ENCODE results near the gene MALAT1.

The MALAT1 gene

DNA sequence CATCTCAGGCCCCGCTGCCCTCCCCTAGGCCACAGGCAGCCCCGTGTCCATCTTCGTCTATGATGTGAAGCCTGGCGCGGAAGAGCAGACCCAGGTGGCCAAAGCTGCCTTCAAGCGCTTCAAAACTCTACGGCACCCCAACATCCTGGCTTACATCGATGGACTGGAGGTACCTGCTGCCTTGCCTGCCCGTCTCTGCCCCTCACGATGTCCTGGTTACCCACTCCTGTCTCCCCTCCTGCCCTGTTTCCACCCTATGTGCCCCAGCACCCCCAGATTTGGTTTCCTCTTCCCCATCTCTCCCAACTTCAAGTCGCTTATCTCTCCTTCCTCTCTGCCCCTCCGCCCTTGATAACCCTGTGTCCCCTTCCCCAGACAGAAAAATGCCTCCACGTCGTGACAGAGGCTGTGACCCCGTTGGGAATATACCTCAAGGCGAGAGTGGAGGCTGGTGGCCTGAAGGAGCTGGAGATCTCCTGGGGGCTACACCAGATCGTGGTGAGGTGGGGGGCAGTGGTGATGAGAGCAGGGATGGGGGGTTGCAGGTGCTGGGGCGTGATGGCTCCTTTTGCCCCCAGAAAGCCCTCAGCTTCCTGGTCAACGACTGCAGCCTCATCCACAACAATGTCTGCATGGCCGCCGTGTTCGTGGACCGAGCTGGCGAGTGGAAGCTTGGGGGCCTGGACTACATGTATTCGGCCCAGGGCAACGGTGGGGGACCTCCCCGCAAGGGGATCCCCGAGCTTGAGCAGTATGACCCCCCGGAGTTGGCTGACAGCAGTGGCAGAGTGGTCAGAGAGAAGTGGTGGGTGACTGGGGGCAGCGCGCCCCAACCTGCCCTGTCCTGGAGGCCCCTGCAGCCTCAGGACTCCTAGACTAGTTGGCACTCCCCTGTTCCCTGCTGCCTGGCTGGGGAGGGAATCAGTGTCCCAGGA, 27.0 kb downstream of the MALAT1 start:
- ATAC-seq (replicated peaks) = peak; percentile 34
- DNase-seq = no peak
- Mint-ChIP-seq H3K27me3 (no peaks in the 10 kb centered on the region), H3K36me3 (ENCODE audit: insufficient read depth) (peaks cover 13% of the 10 kb centered on the region), H3K4me1 (ENCODE audit: low read depth in 2 of 2) (peaks cover 24 to 29% of the 10 kb centered on the region in 2 donors), H3K27ac (peak overlapping the region; percentile 68 to 83), H3K9me3 (no peaks in the 10 kb centered on the region), H3K4me3 (peak overlapping the region; percentile 77 to 80)

DNA sequence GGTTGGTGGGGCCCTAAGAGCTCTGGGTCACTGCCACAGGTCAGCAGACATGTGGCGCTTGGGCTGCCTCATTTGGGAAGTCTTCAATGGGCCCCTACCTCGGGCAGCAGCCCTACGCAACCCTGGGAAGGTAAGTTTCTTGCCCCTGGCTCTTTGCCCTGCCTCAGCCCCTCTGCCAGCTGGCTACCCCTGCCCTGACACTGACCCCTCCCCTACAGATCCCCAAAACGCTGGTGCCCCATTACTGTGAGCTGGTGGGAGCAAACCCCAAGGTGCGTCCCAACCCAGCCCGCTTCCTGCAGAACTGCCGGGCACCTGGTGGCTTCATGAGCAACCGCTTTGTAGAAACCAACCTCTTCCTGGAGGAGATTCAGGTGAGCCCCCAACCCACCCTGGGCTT, 27.9 kb downstream of the MALAT1 start:
- peak overlapping the region; percentile 65 to 77 for H3K4me3 Mint-ChIP-seq
- H3K9me3 Mint-ChIP-seq = no peaks in the 10 kb centered on the region
- peaks cover 16% of the 10 kb centered on the region for H3K36me3 Mint-ChIP-seq (ENCODE audit: insufficient read depth)
- ATAC-seq (replicated peaks) (no peak), DNase-seq (no peak)
- no peaks in the 10 kb centered on the region for H3K27me3 Mint-ChIP-seq
- no peak overlapping the region for H3K27ac Mint-ChIP-seq
- H3K4me1 Mint-ChIP-seq (ENCODE audit: low read depth in 2 of 2) = peaks cover 24 to 32% of the 10 kb centered on the region in 2 donors

DNA sequence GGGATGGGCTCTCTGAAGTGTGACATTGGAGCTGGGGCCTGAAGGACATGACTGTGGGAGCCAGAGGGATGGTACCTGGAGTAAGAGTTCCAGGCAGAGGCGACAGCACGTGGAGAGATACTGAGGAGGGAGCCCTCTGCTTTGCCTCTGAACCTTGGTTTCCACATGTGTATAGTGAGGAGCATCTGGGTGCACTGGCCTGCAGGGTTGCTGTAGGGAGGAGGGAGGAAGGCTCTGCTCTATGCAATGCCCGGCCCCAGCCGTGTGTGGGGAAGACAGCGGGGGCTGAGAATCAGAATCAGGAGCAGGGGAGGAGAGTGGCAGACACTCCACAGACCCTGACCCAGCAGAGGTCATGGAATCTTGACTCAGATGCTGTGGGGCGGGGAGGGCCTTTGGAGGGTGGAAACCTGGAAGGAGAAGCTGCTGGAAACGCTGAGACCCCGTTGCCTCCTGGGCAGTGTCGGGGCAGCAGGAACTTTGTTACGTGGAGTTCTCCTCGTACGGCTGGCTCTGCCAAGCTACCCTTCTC, 30.0 kb downstream of the MALAT1 start:
- H3K27me3 Mint-ChIP-seq = no peaks in the 10 kb centered on the region

DNA sequence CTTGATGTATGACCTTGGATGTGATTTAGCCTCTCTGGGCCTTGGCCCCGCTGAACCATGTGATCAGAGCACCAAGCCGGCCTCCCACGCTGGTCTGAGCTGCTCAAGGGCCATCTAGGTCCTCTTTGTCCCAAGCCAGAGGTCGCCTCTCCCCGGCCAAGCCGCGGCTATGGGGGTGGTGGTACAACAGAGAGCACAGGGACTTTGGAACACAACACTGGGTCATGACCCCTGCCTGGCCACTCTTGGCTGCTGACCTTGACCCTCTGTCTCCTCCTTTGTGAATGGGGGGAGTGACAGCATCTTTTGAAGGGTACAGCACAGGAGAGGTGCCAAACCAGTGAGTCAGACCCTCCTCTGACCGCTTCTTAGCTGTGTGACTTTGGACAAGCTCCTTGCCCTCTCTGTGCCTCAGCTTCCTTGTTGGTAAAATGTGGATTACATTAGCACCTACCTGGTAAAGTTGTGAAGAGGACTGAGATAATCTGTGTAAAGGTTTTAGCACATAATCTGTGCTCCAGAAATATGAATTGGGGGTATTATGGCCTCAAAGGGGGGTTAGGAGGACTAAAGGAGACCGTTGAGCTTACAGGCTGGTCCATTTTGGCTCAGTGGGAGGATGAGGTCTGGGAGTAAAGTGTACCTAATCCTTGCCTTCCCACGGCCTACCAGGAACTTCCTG, 30.8 kb downstream of the MALAT1 start:
- ATAC-seq (replicated peaks) (no peak), DNase-seq (no peak)
- Mint-ChIP-seq H3K27ac (peak overlapping the region; percentile 8 to 42), H3K4me3 (no peak overlapping the region), H3K36me3 (ENCODE audit: insufficient read depth) (peaks cover 29% of the 10 kb centered on the region), H3K27me3 (no peaks in the 10 kb centered on the region), H3K9me3 (no peaks in the 10 kb centered on the region), H3K4me1 (ENCODE audit: low read depth in 2 of 2) (peaks cover 9 to 22% of the 10 kb centered on the region in 2 donors)

More for the DNA sequence above, 30.0 kb downstream of the MALAT1 start:
- ATAC-seq (replicated peaks) (no peak), DNase-seq (no peak)
- H3K9me3 Mint-ChIP-seq = no peaks in the 10 kb centered on the region
- H3K4me1 Mint-ChIP-seq (ENCODE audit: low read depth in 2 of 2) = peaks cover 13 to 24% of the 10 kb centered on the region in 2 donors
- peak overlapping the region in 1 of 2 donors; percentile 67 for H3K27ac Mint-ChIP-seq
- no peak overlapping the region for H3K4me3 Mint-ChIP-seq
- peaks cover 26% of the 10 kb centered on the region for H3K36me3 Mint-ChIP-seq (ENCODE audit: insufficient read depth)

DNA sequence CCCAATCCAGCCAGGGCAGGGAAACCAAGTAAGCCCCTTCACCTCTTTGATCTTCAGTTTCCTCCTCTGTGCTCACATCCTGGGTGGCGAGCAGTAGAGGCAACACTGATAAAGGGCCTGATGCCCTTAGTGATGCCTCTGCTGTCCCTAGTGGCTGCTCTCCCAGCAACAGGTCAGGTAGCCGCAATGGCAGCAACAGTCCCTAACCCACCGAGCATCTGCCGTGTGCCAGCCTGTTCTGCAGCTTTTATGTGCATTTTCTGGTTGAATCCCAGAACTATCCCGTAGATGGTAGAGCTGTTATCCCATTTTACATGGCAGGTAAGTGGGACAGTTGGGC, 31.3 kb downstream of the MALAT1 start:
- Mint-ChIP-seq H3K4me3 (no peak overlapping the region), H3K36me3 (ENCODE audit: insufficient read depth) (peaks cover 34% of the 10 kb centered on the region), H3K4me1 (ENCODE audit: low read depth in 2 of 2) (peaks cover 8 to 22% of the 10 kb centered on the region in 2 donors), H3K27ac (peak overlapping the region; percentile 8 to 42), H3K9me3 (no peaks in the 10 kb centered on the region), H3K27me3 (no peaks in the 10 kb centered on the region)
- ATAC-seq (replicated peaks) (peak; percentile 55), DNase-seq (no peak)

DNA sequence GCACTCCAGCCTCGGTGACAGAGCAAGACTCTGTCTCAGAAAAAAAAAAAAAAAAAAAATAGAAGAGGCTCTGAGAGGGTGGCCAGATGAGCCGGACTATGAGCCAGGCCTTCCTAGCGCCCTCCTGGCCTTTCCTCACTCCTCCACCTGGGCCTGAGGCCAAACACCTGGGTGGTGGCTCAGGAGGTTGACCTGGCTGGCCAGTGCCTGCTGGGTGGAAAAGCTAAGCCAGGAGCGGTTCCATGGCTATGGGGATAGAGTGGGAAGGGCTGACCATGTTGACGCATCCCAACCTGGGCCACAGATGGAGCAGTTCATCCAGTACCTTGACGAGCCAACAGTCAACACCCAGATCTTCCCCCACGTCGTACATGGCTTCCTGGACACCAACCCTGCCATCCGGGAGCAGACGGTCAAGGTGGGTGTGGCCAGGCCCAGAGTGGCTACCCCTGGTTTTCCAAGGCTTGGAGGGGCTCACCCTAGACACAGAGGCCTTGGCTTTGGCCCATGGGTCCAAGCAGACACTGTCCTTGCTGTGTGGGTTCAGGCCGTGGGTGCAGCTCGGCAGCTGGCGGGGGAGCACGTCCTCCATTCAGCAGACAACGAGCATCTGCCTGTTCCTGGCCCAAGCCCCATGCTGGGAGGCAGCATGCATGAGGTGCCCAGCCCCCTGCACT, 33.7 kb downstream of the MALAT1 start:
- H3K9me3 Mint-ChIP-seq = no peaks in the 10 kb centered on the region
- peaks cover 31% of the 10 kb centered on the region for H3K36me3 Mint-ChIP-seq (ENCODE audit: insufficient read depth)
- H3K27me3 Mint-ChIP-seq = no peaks in the 10 kb centered on the region
- H3K4me1 Mint-ChIP-seq (ENCODE audit: low read depth in 2 of 2) = peaks cover 3 to 14% of the 10 kb centered on the region in 2 donors
- no peak overlapping the region for H3K27ac Mint-ChIP-seq
- ATAC-seq (replicated peaks) (no peak), DNase-seq (no peak)
- no peak overlapping the region for H3K4me3 Mint-ChIP-seq

DNA sequence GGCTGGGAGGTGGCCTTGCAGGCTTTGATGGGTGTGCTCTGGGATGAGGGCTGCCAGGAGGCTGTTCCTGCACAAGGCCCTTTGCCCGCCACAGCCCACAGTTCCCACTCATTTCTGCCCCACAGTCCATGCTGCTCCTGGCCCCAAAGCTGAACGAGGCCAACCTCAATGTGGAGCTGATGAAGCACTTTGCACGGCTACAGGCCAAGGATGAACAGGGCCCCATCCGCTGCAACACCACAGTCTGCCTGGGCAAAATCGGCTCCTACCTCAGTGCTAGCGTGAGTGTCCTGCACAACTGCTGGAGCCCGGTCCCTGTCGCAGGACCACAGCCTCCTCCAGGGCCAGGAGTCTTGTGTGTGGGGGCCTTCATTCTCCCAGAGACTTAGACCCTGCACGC, 36.3 kb downstream of the MALAT1 start:
- DNase-seq = no peak
- Mint-ChIP-seq H3K27ac (no peak overlapping the region), H3K4me3 (no peak overlapping the region), H3K4me1 (ENCODE audit: low read depth in 2 of 2) (peaks cover 0 to 8% of the 10 kb centered on the region in 2 donors), H3K36me3 (ENCODE audit: insufficient read depth) (peaks cover 46% of the 10 kb centered on the region), H3K27me3 (no peaks in the 10 kb centered on the region), H3K9me3 (no peaks in the 10 kb centered on the region)
- no peak for ATAC-seq (replicated peaks)

DNA sequence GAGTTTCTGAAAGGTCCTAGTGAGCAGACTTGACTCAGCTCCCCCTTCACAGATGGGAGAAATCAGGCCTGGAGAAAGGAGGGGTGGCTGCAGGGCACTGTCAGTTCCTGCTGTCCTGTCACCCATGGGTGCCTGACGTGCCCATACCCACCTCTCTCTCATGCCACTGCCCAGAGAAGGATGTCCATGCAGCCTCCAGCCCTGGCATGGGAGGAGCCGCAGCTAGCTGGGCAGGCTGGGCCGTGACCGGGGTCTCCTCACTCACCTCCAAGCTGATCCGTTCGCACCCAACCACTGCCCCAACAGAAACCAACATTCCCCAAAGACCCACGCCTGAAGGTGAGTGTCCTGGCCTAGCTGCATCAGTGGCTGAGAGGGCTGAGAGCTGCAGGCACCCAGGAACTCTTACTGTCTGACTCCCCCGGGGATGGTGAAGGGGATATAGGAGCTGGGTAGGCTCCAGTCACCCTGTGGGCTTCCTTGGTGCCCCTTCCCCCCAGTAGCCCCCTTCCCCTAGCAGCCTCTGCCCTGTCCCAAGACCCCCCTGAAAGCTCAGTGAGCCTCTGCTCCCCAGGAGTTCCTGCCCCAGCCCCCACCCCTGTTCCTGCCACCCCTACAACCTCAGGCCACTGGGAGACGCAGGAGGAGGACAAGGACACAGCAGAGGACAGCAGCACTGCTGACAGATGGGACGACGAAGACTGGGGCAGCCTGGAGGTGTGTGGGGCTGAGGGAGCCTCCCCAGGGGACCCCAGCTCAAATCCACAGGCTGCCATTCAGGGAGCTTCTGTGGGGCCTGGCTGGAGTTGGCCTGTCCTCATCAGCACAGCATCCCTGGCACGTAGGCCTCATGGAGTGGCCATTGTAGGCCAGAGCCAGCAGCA, 37.8 kb downstream of the MALAT1 start:
- DNase-seq (no peak), ATAC-seq (replicated peaks) (no peak)
- no peak overlapping the region for H3K4me3 Mint-ChIP-seq
- peaks cover 3 to 8% of the 10 kb centered on the region in 2 donors for H3K4me1 Mint-ChIP-seq (ENCODE audit: low read depth in 2 of 2)
- H3K27ac Mint-ChIP-seq = peak overlapping the region in 1 of 2 donors; percentile 59
- H3K9me3 Mint-ChIP-seq = no peaks in the 10 kb centered on the region
- H3K27me3 Mint-ChIP-seq = no peaks in the 10 kb centered on the region
- peaks cover 41% of the 10 kb centered on the region for H3K36me3 Mint-ChIP-seq (ENCODE audit: insufficient read depth)

DNA sequence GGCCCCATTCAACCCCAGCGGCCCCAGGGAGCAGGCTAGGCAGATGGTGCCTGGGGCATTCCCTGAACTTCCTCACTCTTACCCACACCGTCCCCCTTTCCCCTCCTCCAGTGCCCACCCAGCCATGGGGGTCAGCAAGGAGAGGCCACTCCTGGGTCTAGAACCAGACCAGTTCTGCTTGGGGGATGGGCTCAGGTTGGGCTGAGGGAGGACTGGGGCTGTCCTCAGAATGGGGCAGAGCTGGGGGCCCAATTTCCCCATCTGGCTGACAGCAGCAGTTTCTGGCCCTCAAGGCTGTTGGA, 38.4 kb downstream of the MALAT1 start:
- Mint-ChIP-seq H3K4me3 (peak overlapping the region in 1 of 2 donors; percentile 19), H3K27ac (peak overlapping the region in 1 of 2 donors; percentile 59)

DNA sequence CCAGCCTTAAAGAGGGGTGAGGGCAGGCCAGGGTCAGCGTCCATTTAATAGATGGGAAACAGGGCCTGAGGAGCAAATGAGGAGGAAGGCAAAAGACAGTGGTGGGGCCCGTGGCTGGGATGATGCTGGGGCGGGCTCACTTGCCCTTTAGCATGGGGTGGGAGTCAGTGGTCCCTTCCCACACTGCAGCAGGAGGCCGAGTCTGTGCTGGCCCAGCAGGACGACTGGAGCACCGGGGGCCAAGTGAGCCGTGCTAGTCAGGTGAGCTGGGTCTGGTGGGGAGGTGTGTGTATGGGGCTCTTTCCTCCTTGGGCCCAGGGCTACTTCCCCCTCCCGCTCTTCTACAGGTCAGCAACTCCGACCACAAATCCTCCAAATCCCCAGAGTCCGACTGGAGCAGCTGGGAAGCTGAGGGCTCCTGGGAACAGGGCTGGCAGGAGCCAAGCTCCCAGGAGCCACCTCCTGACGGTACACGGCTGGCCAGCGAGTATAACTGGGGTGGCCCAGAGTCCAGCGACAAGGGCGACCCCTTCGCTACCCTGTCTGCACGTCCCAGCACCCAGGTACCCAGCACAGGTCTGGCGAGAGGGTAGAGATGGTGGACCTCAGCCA, 38.9 kb downstream of the MALAT1 start:
- DNase-seq (no peak), ATAC-seq (replicated peaks) (no peak)
- no peaks in the 10 kb centered on the region for H3K9me3 Mint-ChIP-seq
- peak overlapping the region in 1 of 2 donors; percentile 59 for H3K27ac Mint-ChIP-seq
- H3K4me3 Mint-ChIP-seq = peak overlapping the region in 1 of 2 donors; percentile 19
- peaks cover 34% of the 10 kb centered on the region for H3K36me3 Mint-ChIP-seq (ENCODE audit: insufficient read depth)
- peaks cover 3 to 11% of the 10 kb centered on the region in 2 donors for H3K4me1 Mint-ChIP-seq (ENCODE audit: low read depth in 2 of 2)
- H3K27me3 Mint-ChIP-seq = no peaks in the 10 kb centered on the region

More for the DNA sequence above, 38.4 kb downstream of the MALAT1 start:
- Mint-ChIP-seq H3K36me3 (ENCODE audit: insufficient read depth) (peaks cover 36% of the 10 kb centered on the region), H3K9me3 (no peaks in the 10 kb centered on the region), H3K4me1 (ENCODE audit: low read depth in 2 of 2) (peaks cover 3 to 11% of the 10 kb centered on the region in 2 donors), H3K27me3 (no peaks in the 10 kb centered on the region)
- ATAC-seq (replicated peaks) (no peak), DNase-seq (no peak)

DNA sequence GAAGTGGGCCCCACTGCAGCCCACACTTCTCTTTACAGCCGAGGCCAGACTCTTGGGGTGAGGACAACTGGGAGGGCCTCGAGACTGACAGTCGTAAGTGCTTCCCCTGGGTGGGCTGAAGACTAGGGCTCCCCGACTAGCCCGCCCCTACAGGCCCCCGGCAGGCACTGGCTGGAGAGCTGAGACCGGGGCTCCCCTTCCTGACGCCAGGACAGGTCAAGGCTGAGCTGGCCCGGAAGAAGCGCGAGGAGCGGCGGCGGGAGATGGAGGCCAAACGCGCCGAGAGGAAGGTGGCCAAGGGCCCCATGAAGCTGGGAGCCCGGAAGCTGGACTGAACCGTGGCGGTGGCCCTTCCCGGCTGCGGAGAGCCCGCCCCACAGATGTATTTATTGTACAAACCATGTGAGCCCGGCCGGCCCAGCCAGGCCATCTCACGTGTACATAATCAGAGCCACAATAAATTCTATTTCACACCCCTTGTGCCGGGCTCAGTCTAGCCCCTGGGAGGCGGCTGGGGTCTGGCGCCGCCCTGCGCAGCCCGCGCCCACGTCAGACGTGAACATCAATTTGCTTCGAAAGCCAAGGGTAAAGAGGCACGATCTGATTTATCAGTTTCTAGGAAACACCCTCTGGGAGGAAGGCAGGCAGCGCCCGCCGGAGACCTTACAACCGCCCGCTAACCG, 39.5 kb downstream of the MALAT1 start:
- Mint-ChIP-seq H3K27ac (no peak overlapping the region), H3K27me3 (no peaks in the 10 kb centered on the region), H3K36me3 (ENCODE audit: insufficient read depth) (peaks cover 33% of the 10 kb centered on the region), H3K4me3 (peak overlapping the region; percentile 25 to 40), H3K4me1 (ENCODE audit: low read depth in 2 of 2) (peaks cover 3 to 11% of the 10 kb centered on the region in 2 donors), H3K9me3 (no peaks in the 10 kb centered on the region)
- DNase-seq = no peak
- no peak for ATAC-seq (replicated peaks)

All from effector memory CD8-positive, alpha-beta T cell (primary cell).